HG03571 (cell line): ENCODE results near the gene SLC7A5.
"Not testable (repeated sequence)": the region's sequence is repeated elsewhere in the genome, so short reads cannot be mapped to it uniquely, and the experiment has no call there.

Experiments used
- ATAC-seq: cut with Tn5 transposase; IDR thresholded peaks from one replicate; pipeline ENCODE4 v1.9.1; 2021; ENCODE audit not compliant: unreplicated experiment

Gene SLC7A5

GRCh38 chr16:87834005-87834667 is 35.2 kb downstream of the SLC7A5 start:
- no peak for ATAC-seq

- no peak for ATAC-seq
Observed at GRCh38 chr16:87833548-87833947, 35.8 kb downstream of the SLC7A5 start.

- no peak for ATAC-seq
Observed at GRCh38 chr16:87832741-87833502, 36.4 kb downstream of the SLC7A5 start.

- no peak for ATAC-seq
Observed at GRCh38 chr16:87832137-87832527, 37.2 kb downstream of the SLC7A5 start.

GRCh38 chr16:87831421-87832136 is 37.7 kb downstream of the SLC7A5 start:
- ATAC-seq = no peak

- no peak for ATAC-seq
Observed at GRCh38 chr16:87830673-87831420, 38.5 kb downstream of the SLC7A5 start.

- ATAC-seq = no peak
Observed at GRCh38 chr16:87829988-87830672, 39.2 kb downstream of the SLC7A5 start.

- no peak for ATAC-seq
Observed at GRCh38 chr16:87829622-87829980, 39.7 kb downstream of the SLC7A5 start.

- ATAC-seq = no peak
Observed at GRCh38 chr16:87828907-87829621, 40.2 kb downstream of the SLC7A5 start.

- no peak for ATAC-seq
Observed at GRCh38 chr16:87828071-87828906, 41.0 kb downstream of the SLC7A5 start.

GRCh38 chr16:87827588-87827915 is 41.8 kb downstream of the SLC7A5 start:
- not testable (repeated sequence) for ATAC-seq

GRCh38 chr16:87826798-87827587 is 42.3 kb downstream of the SLC7A5 start:
- ATAC-seq = no peak

GRCh38 chr16:87826407-87826797 is 42.9 kb downstream of the SLC7A5 start:
- not testable (repeated sequence) for ATAC-seq

- ATAC-seq = not testable (repeated sequence)
Observed at GRCh38 chr16:87825842-87826120, 43.5 kb downstream of the SLC7A5 start.

GRCh38 chr16:87824991-87825841 is 44.1 kb downstream of the SLC7A5 start:
- no peak for ATAC-seq

- ATAC-seq = no peak
Observed at GRCh38 chr16:87824016-87824990, 45.0 kb downstream of the SLC7A5 start.
